ENCODE results near the gene PPP1R14D.

PPP1R14D gene

GRCh38 chr15:40831861-40832260, 3.4 kb upstream of the PPP1R14D start:
- Histone ChIP-seq H3K9me3 (replicated peaks; ENCODE audit: insufficient read depth, low read length) (no peaks in the 10 kb centered on the region), H3K4me1 (ENCODE audit: low read length) (peaks cover 5% of the 10 kb centered on the region; the same call in 1 of the 2 replicates)

GRCh38 chr15:40830884-40831283, 2.4 kb upstream of the PPP1R14D start:
- no peak overlapping the region for H3K4me3 ChIP-seq (ENCODE audit: low read length)
- no peak overlapping the region for H3K4me2 ChIP-seq (ENCODE audit: low read depth, low read length)
- no peak overlapping the region for H2AFZ ChIP-seq (ENCODE audit: low read length)
- TF ChIP-seq EZH2phosphoT487 (IDR thresholded peaks at IDR 0.05; ENCODE audit: low read length) (no peak), CTCF (IDR thresholded peaks at IDR 0.05; ENCODE audit: low read length) (no peak), EZH2 (optimal IDR thresholded peaks at IDR 0.05; ENCODE audit: low read depth, low read length) (no peak)
- H3K9me2 ChIP-seq (replicated peaks; ENCODE audit: insufficient read depth, low read length), result no peaks in the 10 kb centered on the region
- H4K20me1 ChIP-seq (ENCODE audit: insufficient read depth, low read length), result no peaks in the 10 kb centered on the region
- no peaks in the 10 kb centered on the region; the same call in 1 of the 2 replicates for H3F3A ChIP-seq (ENCODE audit: insufficient read depth, low read length)
- H3K79me2 ChIP-seq (ENCODE audit: low read length), result no peaks in the 10 kb centered on the region
- H3K27ac ChIP-seq (ENCODE audit: low read length), result no peak overlapping the region
- no peaks in the 10 kb centered on the region for H3K9me3 ChIP-seq (replicated peaks; ENCODE audit: insufficient read depth, low read length)
- no peak overlapping the region for H3K9ac ChIP-seq (ENCODE audit: low read length)
- DNase-seq, result no peak
- H3K4me1 ChIP-seq (ENCODE audit: low read length), result peaks cover 5% of the 10 kb centered on the region; the same call in 1 of the 2 replicates
- no peaks in the 10 kb centered on the region for H3K36me3 ChIP-seq (replicated peaks; ENCODE audit: insufficient read depth, low read length)
- H3K27me3 ChIP-seq (replicated peaks; ENCODE audit: insufficient read depth, low read length), result no peaks in the 10 kb centered on the region

More at GRCh38 chr15:40831861-40832260, 3.4 kb upstream of the PPP1R14D start:
- H3K4me3 ChIP-seq (ENCODE audit: low read length), result no peak overlapping the region
- no peak overlapping the region for H3K4me2 ChIP-seq (ENCODE audit: low read depth, low read length)
- no peak overlapping the region for H3K27ac ChIP-seq (ENCODE audit: low read length)
- TF ChIP-seq CTCF (IDR thresholded peaks at IDR 0.05; ENCODE audit: low read length) (no peak), EZH2phosphoT487 (IDR thresholded peaks at IDR 0.05; ENCODE audit: low read length) (no peak), EZH2 (optimal IDR thresholded peaks at IDR 0.05; ENCODE audit: low read depth, low read length) (no peak)
- no peak overlapping the region for H2AFZ ChIP-seq (ENCODE audit: low read length)
- H3K36me3 ChIP-seq (replicated peaks; ENCODE audit: insufficient read depth, low read length), result no peaks in the 10 kb centered on the region
- no peaks in the 10 kb centered on the region for H3K9me2 ChIP-seq (replicated peaks; ENCODE audit: insufficient read depth, low read length)
- no peak for DNase-seq
- no peaks in the 10 kb centered on the region; the same call in 1 of the 2 replicates for H3F3A ChIP-seq (ENCODE audit: insufficient read depth, low read length)
- H3K27me3 ChIP-seq (replicated peaks; ENCODE audit: insufficient read depth, low read length), result no peaks in the 10 kb centered on the region
- no peak overlapping the region for H3K9ac ChIP-seq (ENCODE audit: low read length)
- H3K79me2 ChIP-seq (ENCODE audit: low read length), result no peaks in the 10 kb centered on the region
- H4K20me1 ChIP-seq (ENCODE audit: insufficient read depth, low read length), result no peaks in the 10 kb centered on the region

- no peaks in the 10 kb centered on the region for H3K36me3 ChIP-seq (replicated peaks; ENCODE audit: insufficient read depth, low read length)
- peak overlapping the region; percentile 51; the same call in 1 of the 2 replicates for H2AFZ ChIP-seq (ENCODE audit: low read length)
- H3K4me1 ChIP-seq (ENCODE audit: low read length), result peaks cover 5% of the 10 kb centered on the region; the same call in 1 of the 2 replicates
- H3K9me2 ChIP-seq (replicated peaks; ENCODE audit: insufficient read depth, low read length), result no peaks in the 10 kb centered on the region
- no peak overlapping the region for H3K4me2 ChIP-seq (ENCODE audit: low read depth, low read length)
- no peak overlapping the region for H3K27ac ChIP-seq (ENCODE audit: low read length)
- H4K20me1 ChIP-seq (ENCODE audit: insufficient read depth, low read length), result no peaks in the 10 kb centered on the region
- no peaks in the 10 kb centered on the region for H3K9me3 ChIP-seq (replicated peaks; ENCODE audit: insufficient read depth, low read length)
- peak; percentile 37 for DNase-seq
- H3K27me3 ChIP-seq (replicated peaks; ENCODE audit: insufficient read depth, low read length), result no peaks in the 10 kb centered on the region
- TF ChIP-seq EZH2 (optimal IDR thresholded peaks at IDR 0.05; ENCODE audit: low read depth, low read length) (no peak), EZH2phosphoT487 (IDR thresholded peaks at IDR 0.05; ENCODE audit: low read length) (no peak), CTCF (IDR thresholded peaks at IDR 0.05; ENCODE audit: low read length) (no peak)
- no peak overlapping the region for H3K4me3 ChIP-seq (ENCODE audit: low read length)
- H3F3A ChIP-seq (ENCODE audit: insufficient read depth, low read length), result no peaks in the 10 kb centered on the region; the same call in 1 of the 2 replicates
- no peaks in the 10 kb centered on the region for H3K79me2 ChIP-seq (ENCODE audit: low read length)
- no peak overlapping the region for H3K9ac ChIP-seq (ENCODE audit: low read length)
Observed at GRCh38 chr15:40829115-40829514, 607 bp upstream of the PPP1R14D start.

All from MM.1S (cell line).